Lung (tissue), 12 donors: Measurements from ENCODE around the gene STARD3NL. TPM values are rescaled to one million over a fixed set of nuclear protein-coding genes. Genes with fewer than 3 reads are reported as not detected.

Experiments
- ATAC-seq: fragments of 200-7000 bp; cut with Tn5 transposase; one replicate; pipeline ENCODE4 v1.9.1; 2020; ENCODE audit warnings: moderate number of reproducible peaks; ENCODE audit not compliant: insufficient read depth, low FRiP score
- DNase-seq, 3 donors: peaks; one replicate each; pipeline ENCODE4 v3.0.0-alpha.2; 2013 to 2017
- H3K27ac ChIP-seq, 2 donors: one replicate each; pipeline ENCODE4 v1.5.1; 2013; ENCODE audit warnings: mild to moderate bottlenecking in 2 of 2, moderate library complexity in 2 of 2, control low read depth in 1 of 2, inconsistent platforms in 1 of 2, low read depth in 1 of 2, low read length in 1 of 2
- H3K27me3 ChIP-seq, 3 donors: one replicate each; pipeline ENCODE4 v1.5.1; 2013; ENCODE audit warnings: low read length in 2 of 3; ENCODE audit not compliant: control insufficient read depth in 3 of 3, insufficient read depth in 3 of 3
- H3K36me3 ChIP-seq, 4 donors: one replicate each; pipeline ENCODE4 v1.5.1; 2013; ENCODE audit warnings: low read length in 4 of 4, mild to moderate bottlenecking in 1 of 4, moderate library complexity in 1 of 4; ENCODE audit not compliant: control insufficient read depth in 4 of 4, insufficient read depth in 4 of 4
- H3K4me1 ChIP-seq, 5 donors: one replicate each; pipeline ENCODE4 v1.5.1; 2013; ENCODE audit warnings: low read length in 5 of 5, mild to moderate bottlenecking in 2 of 5, moderate library complexity in 1 of 5; ENCODE audit not compliant: control insufficient read depth in 5 of 5, insufficient read depth in 5 of 5
- H3K4me3 ChIP-seq: one replicate; pipeline ENCODE4 v1.5.1; 2013; ENCODE audit warnings: mild to moderate bottlenecking, control low read depth, moderate library complexity
- H3K9ac ChIP-seq, 2 donors: one replicate each; pipeline ENCODE4 v1.5.1; 2013; ENCODE audit warnings: low read length in 2 of 2, control low read depth in 1 of 2; ENCODE audit not compliant: insufficient read depth in 1 of 2
- H3K9me3 ChIP-seq, 4 donors: one replicate each; pipeline ENCODE4 v1.5.1; 2013; ENCODE audit warnings: low read length in 3 of 4, mild to moderate bottlenecking in 1 of 4, moderate library complexity in 1 of 4; ENCODE audit not compliant: control insufficient read depth in 4 of 4, insufficient read depth in 3 of 4
- CTCF ChIP-seq: IDR thresholded peaks from 2 replicates; pipeline ENCODE4 v1.5.1; 2012; ENCODE audit warnings: mild to moderate bottlenecking; ENCODE audit errors: control extremely low read depth, extremely low read depth
- WGBS, 2 donors: extraction: QIAGEN DNeasy Blood & Tissue Kit; methylation state at CpG; one replicate each; pipeline ENCODE4 v1.1.7; 2013; 5-methylcytosine and 5-hydroxymethylcytosine counted together
- polyA plus RNA-seq, 2 donors: library from polyadenylated mRNA; stranded (reverse); fragments of 200-250 nt; gene quantifications; one replicate each; pipeline ENCODE4 v1.2.1, GENCODE V29; 2013
- total RNA-seq, 2 donors: library from RNA; depleted of rRNA in 1 of 2; stranded (reverse); fragments of >200 nt in 1 of 2; gene quantifications; one replicate each; pipeline ENCODE4 v1.2.1, GENCODE V29; 2014 to 2021
- donor health status: control.
- donor health status: control.
- donor health status: Bipolar disorder and iron deficiency.
- donor health status: healthy.
- donor health status: DM: yes; HTN: yes; CAD: no.

The STARD3NL gene
- total and polyA plus RNA-seq, 4 donors: 33.6 to 87.1 (median 60.3) TPM

- 84 to 92% methylated on average over 1 of the region's 1 CpG for WGBS, 2 donors
- DNase-seq (no peak), ATAC-seq (no peak)
- Histone ChIP-seq H3K9ac (no peak overlapping the region), H3K9me3 (peaks cover 0 to 5% (median under 1%) of the 10 kb centered on the region in 4 donors), H3K4me1 (peaks cover 0 to 7% (median 0%) of the 10 kb centered on the region in 5 donors), H3K27ac (no peak overlapping the region), H3K4me3 (no peak overlapping the region), H3K36me3 (peaks cover 0 to 4% (median 0%) of the 10 kb centered on the region in 4 donors), H3K27me3 (no peaks in the 10 kb centered on the region)
- TF ChIP-seq CTCF: no peak
Measured at GRCh38 chr7:38191791-38192190, 13.7 kb downstream of the STARD3NL start.

GRCh38 chr7:38192327-38192726, 14.3 kb downstream of the STARD3NL start:
- Histone ChIP-seq H3K9ac (no peak overlapping the region), H3K27me3 (no peaks in the 10 kb centered on the region), H3K27ac (no peak overlapping the region), H3K36me3 (peaks cover 0 to 4% (median 0%) of the 10 kb centered on the region in 4 donors), H3K4me3 (no peak overlapping the region), H3K9me3 (peaks cover 0 to 5% (median under 1%) of the 10 kb centered on the region in 4 donors), H3K4me1 (peaks cover 0 to 6% (median 0%) of the 10 kb centered on the region in 5 donors)
- WGBS, 2 donors: 73 to 83% methylated on average over 2 of the region's 2 CpGs
- no peak for TF ChIP-seq CTCF
- peak; percentile 38 for ATAC-seq
- DNase-seq: peak in 1 of 3 donors; percentile 63

- Histone ChIP-seq H3K27ac (no peak overlapping the region), H3K9ac (no peak overlapping the region), H3K4me3 (no peak overlapping the region), H3K9me3 (peaks cover 0 to 5% (median under 1%) of the 10 kb centered on the region in 4 donors), H3K27me3 (no peaks in the 10 kb centered on the region), H3K4me1 (peaks cover 3 to 12% (median 5%) of the 10 kb centered on the region in 5 donors), H3K36me3 (peaks cover 0 to 4% (median 1%) of the 10 kb centered on the region in 4 donors)
- 75 to 85% methylated on average over 4 of the region's 4 CpGs for WGBS, 2 donors
- ATAC-seq (no peak), DNase-seq (peak in 1 of 3 donors; percentile 11)
- TF ChIP-seq CTCF: no peak
Measured at GRCh38 chr7:38195804-38196595, 18.0 kb downstream of the STARD3NL start.
